Measurements from ENCODE around the gene CCDC134. TPM values are rescaled to one million over a fixed set of nuclear protein-coding genes. Genes with fewer than 3 reads are reported as not detected.

Gene CCDC134
- total and polyA plus RNA-seq, 9 of the 15 experiments (the other 6 are each of a cell fraction or from before 2014, with no cell fraction given): 0.56 to 11.9 (median 5.3) TPM

DNA sequence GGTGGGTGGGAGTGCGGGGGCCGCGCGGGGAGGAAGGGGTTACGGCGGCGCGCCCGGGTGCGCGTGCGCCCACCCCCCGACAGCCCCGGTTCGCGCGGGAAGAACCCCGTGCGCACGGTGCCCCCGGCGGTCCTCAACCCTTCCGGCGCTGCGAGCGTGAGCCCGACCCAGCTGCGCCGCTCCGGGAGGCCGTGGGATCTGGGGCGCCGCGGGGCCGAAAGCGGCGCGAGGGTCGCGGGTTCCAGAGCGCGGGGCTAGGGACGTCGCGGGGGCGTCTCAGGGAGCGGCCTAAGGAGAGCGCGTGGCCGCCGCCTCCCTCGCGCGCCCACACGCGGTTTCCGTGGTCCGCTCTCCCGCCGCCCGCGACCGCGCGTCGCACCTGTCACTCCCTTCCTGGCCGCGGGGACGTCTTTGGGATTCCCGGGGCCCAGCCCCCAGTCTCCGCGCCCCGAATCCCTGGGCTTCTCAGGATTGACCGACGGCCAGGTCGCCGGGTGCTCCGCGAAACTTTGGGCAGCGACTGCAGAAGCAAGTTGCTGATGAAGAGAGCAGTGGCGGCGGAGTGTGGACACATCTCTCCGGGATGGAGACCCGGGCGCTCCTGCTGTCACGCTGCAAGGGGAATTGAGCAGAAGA is 33.0 kb downstream of the CCDC134 start (continued):
- TF ChIP-seq, protein P1, sequence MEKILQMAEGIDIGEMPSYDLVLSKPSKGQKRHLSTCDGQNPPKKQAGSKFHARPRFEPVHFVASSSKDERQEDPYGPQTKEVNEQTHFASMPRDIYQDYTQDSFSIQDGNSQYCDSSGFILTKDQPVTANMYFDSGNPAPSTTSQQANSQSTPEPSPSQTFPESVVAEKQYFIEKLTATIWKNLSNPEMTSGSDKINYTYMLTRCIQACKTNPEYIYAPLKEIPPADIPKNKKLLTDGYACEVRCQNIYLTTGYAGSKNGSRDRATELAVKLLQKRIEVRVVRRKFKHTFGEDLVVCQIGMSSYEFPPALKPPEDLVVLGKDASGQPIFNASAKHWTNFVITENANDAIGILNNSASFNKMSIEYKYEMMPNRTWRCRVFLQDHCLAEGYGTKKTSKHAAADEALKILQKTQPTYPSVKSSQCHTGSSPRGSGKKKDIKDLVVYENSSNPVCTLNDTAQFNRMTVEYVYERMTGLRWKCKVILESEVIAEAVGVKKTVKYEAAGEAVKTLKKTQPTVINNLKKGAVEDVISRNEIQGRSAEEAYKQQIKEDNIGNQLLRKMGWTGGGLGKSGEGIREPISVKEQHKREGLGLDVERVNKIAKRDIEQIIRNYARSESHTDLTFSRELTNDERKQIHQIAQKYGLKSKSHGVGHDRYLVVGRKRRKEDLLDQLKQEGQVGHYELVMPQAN (IDR thresholded peaks at IDR 0.05; ENCODE audit: borderline replicate concordance): peak; percentile 60; the same call in 1 of the 2 replicates
- TF ChIP-seq RREB1 (CRISPR knock-in tag; IDR thresholded peaks at IDR 0.05) (no peak), ZNF766 (CRISPR knock-in tag; conservative IDR thresholded peaks at IDR 0.05) (no peak), RB1 (IDR thresholded peaks at IDR 0.05; ENCODE audit: low read depth) (peak; percentile 75; the same call in 1 of the 2 replicates), L3MBTL2 (IDR thresholded peaks at IDR 0.05) (peak; percentile 89; the same call in 1 of the 2 replicates), ZNF639 (CRISPR knock-in tag; conservative IDR thresholded peaks at IDR 0.05 in 1 of 2, IDR thresholded peaks at IDR 0.05 in 1 of 2) (peak in 1 of 2 experiments; percentile 42; a peak in 1 of 4 replicates), GTF2E2 (tag; IDR thresholded peaks at IDR 0.05) (0 out of 2 replicates have a peak, but pooled peaks have one; percentile 21), IRF2 (CRISPR knock-in tag; IDR thresholded peaks at IDR 0.05) (no peak), ZBTB26 (CRISPR knock-in tag; IDR thresholded peaks at IDR 0.05) (no peak), SFPQ (IDR thresholded peaks at IDR 0.05; ENCODE audit: low read depth, low read length) (no peak), NFATC3 (IDR thresholded peaks at IDR 0.05) (no peak), TBL1XR1 (IDR thresholded peaks at IDR 0.05; ENCODE audit: low read length in 2 of 2) (no peak)

Measured in K562 (cell line).